ENCODE measurements around the gene SCML1.

SCML1 gene

GRCh38 chrX:17740137-17741122 is 3.1 kb downstream of the SCML1 start:
- Histone ChIP-seq H3K9me3 (ENCODE audit: insufficient read depth, low read depth, low read length) (no peaks in the 10 kb centered on the region), H3K4me1 (ENCODE audit: insufficient read depth, low read length) (no peaks in the 10 kb centered on the region), H3K27me3 (ENCODE audit: insufficient read depth, low read length) (peaks cover 27% of the 10 kb centered on the region), H3K4me3 (ENCODE audit: low read length) (no peak overlapping the region), H3K36me3 (ENCODE audit: insufficient read depth, low read length) (no peaks in the 10 kb centered on the region), H3K9ac (ENCODE audit: low read depth, low read length) (no peak overlapping the region), H3K27ac (ENCODE audit: low read depth, low read length) (no peak overlapping the region)
- 91% methylated on average over 11 of the region's 11 CpGs for WGBS

DNA sequence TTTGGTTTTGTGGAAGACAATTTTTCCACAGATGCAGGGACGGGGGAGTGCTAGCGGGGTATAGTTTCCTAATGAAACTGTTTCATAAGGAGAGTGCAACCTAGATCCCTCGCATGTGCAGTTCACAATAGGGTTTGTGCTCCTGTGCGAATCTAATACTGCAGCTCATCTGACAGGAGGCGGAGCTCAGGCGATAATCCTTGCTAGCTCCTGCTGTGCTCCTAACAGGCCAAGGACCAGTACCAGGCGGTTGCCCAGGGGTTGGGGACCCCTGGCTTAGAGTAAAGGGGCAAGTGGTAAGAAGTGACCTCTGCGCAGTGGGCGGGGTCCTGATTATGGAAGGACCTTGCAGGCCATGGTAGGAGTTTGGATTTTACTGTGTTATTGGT is 3.8 kb downstream of the SCML1 start:
- H3K9me3 ChIP-seq (ENCODE audit: insufficient read depth, low read depth, low read length) = no peaks in the 10 kb centered on the region
- H3K4me1 ChIP-seq (ENCODE audit: insufficient read depth, low read length) = no peaks in the 10 kb centered on the region
- no peak overlapping the region for H3K4me3 ChIP-seq (ENCODE audit: low read length)
- H3K9ac ChIP-seq (ENCODE audit: low read depth, low read length) = no peak overlapping the region
- WGBS = 65% methylated on average over 9 of the region's 9 CpGs
- H3K27me3 ChIP-seq (ENCODE audit: insufficient read depth, low read length) = peaks cover 27% of the 10 kb centered on the region
- H3K27ac ChIP-seq (ENCODE audit: low read depth, low read length) = no peak overlapping the region
- H3K36me3 ChIP-seq (ENCODE audit: insufficient read depth, low read length) = no peaks in the 10 kb centered on the region

- Histone ChIP-seq H3K4me1 (ENCODE audit: insufficient read depth, low read length) (no peaks in the 10 kb centered on the region), H3K9ac (ENCODE audit: low read depth, low read length) (no peak overlapping the region), H3K36me3 (ENCODE audit: insufficient read depth, low read length) (no peaks in the 10 kb centered on the region), H3K9me3 (ENCODE audit: insufficient read depth, low read depth, low read length) (no peaks in the 10 kb centered on the region), H3K27ac (ENCODE audit: low read depth, low read length) (no peak overlapping the region), H3K4me3 (ENCODE audit: low read length) (no peak overlapping the region), H3K27me3 (ENCODE audit: insufficient read depth, low read length) (peaks cover 11% of the 10 kb centered on the region)
- WGBS = no CpG with 5 or more reads among the region's 2 CpGs
These were observed 6.6 kb downstream of the SCML1 start for GRCh38 chrX:17743913-17744312.

GRCh38 chrX:17744896-17745523 is 7.7 kb downstream of the SCML1 start:
- no peaks in the 10 kb centered on the region for H3K9me3 ChIP-seq (ENCODE audit: insufficient read depth, low read depth, low read length)
- H3K4me3 ChIP-seq (ENCODE audit: low read length) = no peak overlapping the region
- no peaks in the 10 kb centered on the region for H3K36me3 ChIP-seq (ENCODE audit: insufficient read depth, low read length)
- H3K9ac ChIP-seq (ENCODE audit: low read depth, low read length) = no peak overlapping the region
- no peak overlapping the region for H3K27ac ChIP-seq (ENCODE audit: low read depth, low read length)
- peaks cover 3% of the 10 kb centered on the region; the same call in 1 of the 2 replicates for H3K27me3 ChIP-seq (ENCODE audit: insufficient read depth, low read length)
- no CpG with 5 or more reads among the region's 2 CpGs for WGBS
- H3K4me1 ChIP-seq (ENCODE audit: insufficient read depth, low read length) = no peaks in the 10 kb centered on the region

GRCh38 chrX:17747692-17748091 is 10.4 kb downstream of the SCML1 start:
- H3K27me3 ChIP-seq (ENCODE audit: insufficient read depth, low read length) = no peaks in the 10 kb centered on the region
- H3K4me3 ChIP-seq (ENCODE audit: low read length) = no peak overlapping the region
- WGBS = 95% methylated on average over 4 of the region's 5 CpGs
- no peak overlapping the region for H3K9ac ChIP-seq (ENCODE audit: low read depth, low read length)
- no peaks in the 10 kb centered on the region for H3K9me3 ChIP-seq (ENCODE audit: insufficient read depth, low read depth, low read length)
- no peak overlapping the region for H3K27ac ChIP-seq (ENCODE audit: low read depth, low read length)
- no peaks in the 10 kb centered on the region for H3K4me1 ChIP-seq (ENCODE audit: insufficient read depth, low read length)
- H3K36me3 ChIP-seq (ENCODE audit: insufficient read depth, low read length) = no peaks in the 10 kb centered on the region

- Histone ChIP-seq H3K36me3 (ENCODE audit: insufficient read depth, low read length) (no peaks in the 10 kb centered on the region), H3K27ac (ENCODE audit: low read depth, low read length) (no peak overlapping the region), H3K9ac (ENCODE audit: low read depth, low read length) (no peak overlapping the region), H3K9me3 (ENCODE audit: insufficient read depth, low read depth, low read length) (no peaks in the 10 kb centered on the region), H3K27me3 (ENCODE audit: insufficient read depth, low read length) (no peaks in the 10 kb centered on the region), H3K4me3 (ENCODE audit: low read length) (no peak overlapping the region), H3K4me1 (ENCODE audit: insufficient read depth, low read length) (no peaks in the 10 kb centered on the region)
- 100% methylated on average over 5 of the region's 5 CpGs for WGBS
These were observed 11.4 kb downstream of the SCML1 start for GRCh38 chrX:17748684-17749083.

- Histone ChIP-seq H3K27me3 (ENCODE audit: insufficient read depth, low read length) (no peaks in the 10 kb centered on the region), H3K4me3 (ENCODE audit: low read length) (no peak overlapping the region), H3K9ac (ENCODE audit: low read depth, low read length) (no peak overlapping the region), H3K36me3 (ENCODE audit: insufficient read depth, low read length) (no peaks in the 10 kb centered on the region), H3K27ac (ENCODE audit: low read depth, low read length) (no peak overlapping the region), H3K9me3 (ENCODE audit: insufficient read depth, low read depth, low read length) (no peaks in the 10 kb centered on the region), H3K4me1 (ENCODE audit: insufficient read depth, low read length) (no peaks in the 10 kb centered on the region)
- WGBS = 95% methylated on average over 2 of the region's 3 CpGs
These were observed 13.1 kb downstream of the SCML1 start for GRCh38 chrX:17750436-17750835.

DNA sequence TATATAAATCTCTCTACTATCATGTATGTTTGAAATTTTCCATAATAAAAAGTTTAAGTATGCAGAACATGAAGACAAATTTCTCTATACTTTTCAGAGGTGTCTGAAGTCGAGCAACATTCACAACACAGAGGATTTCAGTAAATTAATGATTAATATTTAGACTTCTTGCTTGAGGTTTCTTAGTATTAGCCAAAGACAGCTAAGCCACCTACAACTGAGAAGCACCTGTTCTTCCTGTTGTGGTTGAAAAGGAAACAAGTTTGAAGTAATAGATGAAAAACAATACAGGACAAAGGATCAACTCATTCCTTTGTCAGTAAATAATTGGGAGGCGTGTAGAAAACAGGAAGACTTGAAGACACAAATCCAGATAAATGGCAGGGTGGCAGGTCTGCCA is 21.1 kb downstream of the SCML1 start:
- Histone ChIP-seq H3K4me3 (ENCODE audit: low read length) (no peak overlapping the region), H3K4me1 (ENCODE audit: insufficient read depth, low read length) (no peaks in the 10 kb centered on the region), H3K27ac (ENCODE audit: low read depth, low read length) (no peak overlapping the region), H3K27me3 (ENCODE audit: insufficient read depth, low read length) (no peaks in the 10 kb centered on the region), H3K9me3 (ENCODE audit: insufficient read depth, low read depth, low read length) (no peaks in the 10 kb centered on the region), H3K36me3 (ENCODE audit: insufficient read depth, low read length) (no peaks in the 10 kb centered on the region), H3K9ac (ENCODE audit: low read depth, low read length) (no peak overlapping the region)
- 67% methylated on average over 1 of the region's 2 CpGs for WGBS

GRCh38 chrX:17759990-17760389 is 22.7 kb downstream of the SCML1 start:
- Histone ChIP-seq H3K36me3 (ENCODE audit: insufficient read depth, low read length) (no peaks in the 10 kb centered on the region), H3K27me3 (ENCODE audit: insufficient read depth, low read length) (no peaks in the 10 kb centered on the region), H3K9ac (ENCODE audit: low read depth, low read length) (no peak overlapping the region), H3K4me1 (ENCODE audit: insufficient read depth, low read length) (no peaks in the 10 kb centered on the region), H3K27ac (ENCODE audit: low read depth, low read length) (no peak overlapping the region), H3K4me3 (ENCODE audit: low read length) (no peak overlapping the region), H3K9me3 (ENCODE audit: insufficient read depth, low read depth, low read length) (no peaks in the 10 kb centered on the region)
- WGBS = 90% methylated on average over 1 of the region's 1 CpG

GRCh38 chrX:17767734-17768133 is 30.4 kb downstream of the SCML1 start:
- Histone ChIP-seq H3K4me3 (ENCODE audit: low read length) (no peak overlapping the region), H3K9me3 (ENCODE audit: insufficient read depth, low read depth, low read length) (no peaks in the 10 kb centered on the region), H3K27me3 (ENCODE audit: insufficient read depth, low read length) (peaks cover 10% of the 10 kb centered on the region), H3K27ac (ENCODE audit: low read depth, low read length) (no peak overlapping the region), H3K4me1 (ENCODE audit: insufficient read depth, low read length) (no peaks in the 10 kb centered on the region), H3K36me3 (ENCODE audit: insufficient read depth, low read length) (no peaks in the 10 kb centered on the region), H3K9ac (ENCODE audit: low read depth, low read length) (no peak overlapping the region)
- 80% methylated on average over 1 of the region's 1 CpG for WGBS

- 95% methylated on average over 5 of the region's 5 CpGs for WGBS
- no peak overlapping the region for H3K27ac ChIP-seq (ENCODE audit: low read depth, low read length)
- H3K27me3 ChIP-seq (ENCODE audit: insufficient read depth, low read length) = peaks cover 16% of the 10 kb centered on the region
These were observed 31.7 kb downstream of the SCML1 start for GRCh38 chrX:17768997-17769396.

More at GRCh38 chrX:17768997-17769396, 31.7 kb downstream of the SCML1 start:
- Histone ChIP-seq H3K4me1 (ENCODE audit: insufficient read depth, low read length) (no peaks in the 10 kb centered on the region), H3K4me3 (ENCODE audit: low read length) (no peak overlapping the region), H3K36me3 (ENCODE audit: insufficient read depth, low read length) (no peaks in the 10 kb centered on the region), H3K9ac (ENCODE audit: low read depth, low read length) (no peak overlapping the region), H3K9me3 (ENCODE audit: insufficient read depth, low read depth, low read length) (no peaks in the 10 kb centered on the region)
